Measurements from ENCODE around the gene BCLAF3. TPM values are rescaled to one million over a fixed set of nuclear protein-coding genes. Genes with fewer than 3 reads are reported as not detected.

BCLAF3 gene
- total RNA-seq, 1 experiment from 2014 or later, result 7.9 TPM

GRCh38 chrX:19968276-19968675, 22.6 kb downstream of the BCLAF3 start:
- Histone ChIP-seq H3K4me2 (no peak overlapping the region), H3F3A (ENCODE audit: insufficient read depth, low read depth) (no peaks in the 10 kb centered on the region), H4K20me1 (ENCODE audit: insufficient read depth) (no peaks in the 10 kb centered on the region), H3K4me3 (no peak overlapping the region), H3K79me2 (ENCODE audit: low read depth) (no peaks in the 10 kb centered on the region), H3K4me1 (replicated peaks; ENCODE audit: insufficient read depth) (no peaks in the 10 kb centered on the region), H3K27me3 (ENCODE audit: insufficient read depth, low read depth) (no peaks in the 10 kb centered on the region), H3K36me3 (ENCODE audit: low read depth) (no peaks in the 10 kb centered on the region), H3K9me2 (ENCODE audit: insufficient read depth) (no peaks in the 10 kb centered on the region), H3K27ac (no peak overlapping the region), H2AFZ (no peak overlapping the region), H3K9me3 (ENCODE audit: insufficient read depth, low read depth) (no peaks in the 10 kb centered on the region)
- POLR2A ChIA-PET (ENCODE audit: unreplicated experiment), result no interaction called here
- BruUV-seq (replicated peaks), result no TSS peak
- TF ChIP-seq CTCF (conservative IDR thresholded peaks at IDR 0.05), result no peak
- intact Hi-C loops (cut with micrococcal nuclease; ENCODE audit: unreplicated experiment), result no loop called here
- DNase-seq, result no peak
- CTCF ChIA-PET, result no interaction called here

GRCh38 chrX:19966056-19966455, 24.8 kb downstream of the BCLAF3 start:
- no peaks in the 10 kb centered on the region for H3K9me2 ChIP-seq (ENCODE audit: insufficient read depth)
- no peak for DNase-seq
- no peak overlapping the region for H3K4me2 ChIP-seq
- H3K79me2 ChIP-seq (ENCODE audit: low read depth), result no peaks in the 10 kb centered on the region
- H3K4me1 ChIP-seq (replicated peaks; ENCODE audit: insufficient read depth), result no peaks in the 10 kb centered on the region
- no peaks in the 10 kb centered on the region for H4K20me1 ChIP-seq (ENCODE audit: insufficient read depth)
- no peak overlapping the region for H2AFZ ChIP-seq
- no peaks in the 10 kb centered on the region for H3K27me3 ChIP-seq (ENCODE audit: insufficient read depth, low read depth)
- H3K4me3 ChIP-seq, result no peak overlapping the region
- H3F3A ChIP-seq (ENCODE audit: insufficient read depth, low read depth), result no peaks in the 10 kb centered on the region
- ChIA-PET POLR2A (ENCODE audit: unreplicated experiment) (no interaction called here), CTCF (no interaction called here)
- intact Hi-C loops (cut with micrococcal nuclease; ENCODE audit: unreplicated experiment), result no loop called here
- TF ChIP-seq CTCF (conservative IDR thresholded peaks at IDR 0.05) (no peak), EZH2 (IDR thresholded peaks at IDR 0.05; ENCODE audit: low read depth) (no peak)
- no peak overlapping the region for H3K27ac ChIP-seq
- no peaks in the 10 kb centered on the region for H3K36me3 ChIP-seq (ENCODE audit: low read depth)
- no TSS peak for BruUV-seq (replicated peaks)
- H3K9me3 ChIP-seq (ENCODE audit: insufficient read depth, low read depth), result no peaks in the 10 kb centered on the region

GRCh38 chrX:19964017-19964710, 26.7 kb downstream of the BCLAF3 start:
- no TSS peak for BruUV-seq (replicated peaks)
- Histone ChIP-seq H3K79me2 (ENCODE audit: low read depth) (no peaks in the 10 kb centered on the region), H3K27me3 (ENCODE audit: insufficient read depth, low read depth) (no peaks in the 10 kb centered on the region), H2AFZ (no peak overlapping the region), H3K4me3 (no peak overlapping the region), H3K36me3 (ENCODE audit: low read depth) (no peaks in the 10 kb centered on the region), H3F3A (ENCODE audit: insufficient read depth, low read depth) (no peaks in the 10 kb centered on the region), H3K27ac (no peak overlapping the region), H3K4me1 (replicated peaks; ENCODE audit: insufficient read depth) (no peaks in the 10 kb centered on the region), H3K4me2 (no peak overlapping the region), H4K20me1 (ENCODE audit: insufficient read depth) (no peaks in the 10 kb centered on the region), H3K9me3 (ENCODE audit: insufficient read depth, low read depth) (no peaks in the 10 kb centered on the region), H3K9me2 (ENCODE audit: insufficient read depth) (no peaks in the 10 kb centered on the region)
- intact Hi-C loops (cut with micrococcal nuclease; ENCODE audit: unreplicated experiment), result no loop called here
- ChIA-PET POLR2A (ENCODE audit: unreplicated experiment) (no interaction called here), CTCF (no interaction called here)
- TF ChIP-seq CTCF (conservative IDR thresholded peaks at IDR 0.05) (no peak), EZH2 (IDR thresholded peaks at IDR 0.05; ENCODE audit: low read depth) (no peak)
- no peak for DNase-seq

Measured in PC-9 (cell line).